A673 (cell line): Measurements from ENCODE around the gene RAB3B. TPM values are rescaled to one million over a fixed set of nuclear protein-coding genes. Genes with fewer than 3 reads are reported as not detected.
A peak's percentile ranks its signal among the peaks of the same experiment; 100 is the strongest.

Experiments used
- BruUV-seq: library from RNA; stranded (reverse); fragments of 400-500 nt; replicated peaks from 2 replicates; lab custom pipeline; 2021; lab: Mats Ljungman, UMichigan
- CTCF ChIA-PET: fragments of 300-600 bp; sonication (Branson Sonifier 250); formaldehyde crosslinking; loops from one replicate; lab custom pipeline; 2022; ENCODE audit warnings: antibody characterized with exemption; lab: Charles Lee
- POLR2A ChIA-PET: fragments of 300-600 bp; sonication (Branson Sonifier 250); formaldehyde crosslinking; loops from one replicate; lab custom pipeline; 2022; ENCODE audit warnings: antibody characterized with exemption; ENCODE audit not compliant: low non-redundant PET; lab: Charles Lee
- DNase-seq: peaks from one replicate; pipeline ENCODE4 v3.0.0-alpha.2; 2015; ENCODE audit warnings: low spot score
- H3K27ac ChIP-seq: fragments of 200-600 bp; sonication (generic); 2 replicates; pipeline ENCODE4 v1.5.1; 2016; ENCODE audit warnings: mixed run types, low read depth, mild to moderate bottlenecking, mixed read lengths, antibody characterized with exemption, low read length; ENCODE audit not compliant: poor library complexity, severe bottlenecking
- H3K27me3 ChIP-seq: fragments of 200-600 bp; sonication (generic); replicated peaks from 2 replicates; pipeline ENCODE4 v1.6.1; 2017; ENCODE audit warnings: mixed run types, low read depth, mild to moderate bottlenecking, mixed read lengths, antibody characterized with exemption, low read length; ENCODE audit not compliant: insufficient read depth, poor library complexity
- H3K36me3 ChIP-seq: fragments of 200-600 bp; sonication (generic); 2 replicates; pipeline ENCODE4 v1.6.1; 2016; ENCODE audit warnings: mixed run types, mild to moderate bottlenecking, mixed read lengths, antibody characterized with exemption, low read length; ENCODE audit not compliant: insufficient read depth, poor library complexity, severe bottlenecking
- H3K4me1 ChIP-seq: fragments of 200-600 bp; sonication (generic); 2 replicates; pipeline ENCODE4 v1.6.1; 2017; ENCODE audit warnings: mixed run types, mild to moderate bottlenecking, mixed read lengths, antibody characterized with exemption, low read length; ENCODE audit not compliant: insufficient read depth, poor library complexity, severe bottlenecking
- H3K4me3 ChIP-seq: fragments of 200-600 bp; sonication (generic); 2 replicates; pipeline ENCODE4 v1.5.1; 2016; ENCODE audit warnings: low read depth, mixed run types, mild to moderate bottlenecking, mixed read lengths, low read length; ENCODE audit not compliant: poor library complexity, severe bottlenecking
- H3K9me3 ChIP-seq: fragments of 200-600 bp; sonication (generic); 2 replicates; pipeline ENCODE4 v1.6.1; 2016; ENCODE audit warnings: mixed run types, low read depth, mild to moderate bottlenecking, mixed read lengths, antibody characterized with exemption, low read length; ENCODE audit not compliant: poor library complexity, severe bottlenecking
- CTCF ChIP-seq: fragments of 300-800, 200-600 bp; sonication (generic); conservative IDR thresholded peaks from 2 replicates; pipeline ENCODE4 v1.5.1; 2017; ENCODE audit warnings: low read depth, mild to moderate bottlenecking, antibody characterized with exemption, low read length, moderate library complexity, mixed read lengths
- EZH2 ChIP-seq: fragments of 200-600 bp; sonication (generic); IDR thresholded peaks from 2 replicates; pipeline ENCODE4 v1.6.1; 2017; ENCODE audit warnings: borderline replicate concordance, low read depth, mild to moderate bottlenecking, mixed read lengths, antibody characterized with exemption, low read length; ENCODE audit not compliant: poor library complexity, severe bottlenecking
- intact Hi-C: fragments of 100-400 bp; cut with micrococcal nuclease; formaldehyde crosslinking; loops from one replicate; pipeline ENCODE4 v1.10.0; 2022; ENCODE audit not compliant: unreplicated experiment
- total RNA-seq: library from RNA; stranded (reverse); gene quantifications from 2 replicates; pipeline ENCODE4 v1.2.3, GENCODE V29; 2021

Gene RAB3B
- total RNA-seq, 1 experiment from 2014 or later, result 25.5 TPM

GRCh38 chr1:51912881-51913280 is 77.6 kb downstream of the RAB3B start:
- no peaks in the 10 kb centered on the region for H3K27me3 ChIP-seq
- peak; percentile 90 for DNase-seq
- peak overlapping the region; percentile 8 for H3K27ac ChIP-seq
- CTCF ChIA-PET, result interaction anchor here (1.0 kb wide), 1 partner anchor 16 kb away, joined by 3 read pairs; no protein-coding TSS in a partner anchor
- peaks cover 5% of the 10 kb centered on the region for H3K36me3 ChIP-seq
- no TSS peak for BruUV-seq
- H3K9me3 ChIP-seq, result no peaks in the 10 kb centered on the region
- intact Hi-C loops, result no loop called here
- POLR2A ChIA-PET, result no interaction called here
- TF ChIP-seq EZH2 (no peak), CTCF (no peak)
- peaks cover 21% of the 10 kb centered on the region for H3K4me1 ChIP-seq
- H3K4me3 ChIP-seq, result no peak overlapping the region

- Histone ChIP-seq H3K27me3 (no peaks in the 10 kb centered on the region), H3K4me3 (no peak overlapping the region), H3K36me3 (peaks cover 5% of the 10 kb centered on the region), H3K4me1 (peaks cover 21% of the 10 kb centered on the region), H3K9me3 (no peaks in the 10 kb centered on the region), H3K27ac (no peak overlapping the region)
- TF ChIP-seq CTCF (no peak), EZH2 (no peak)
- POLR2A ChIA-PET, result no interaction called here
- CTCF ChIA-PET, result no interaction called here
- BruUV-seq, result no TSS peak
- intact Hi-C loops, result no loop called here
- DNase-seq, result no peak
Measured at GRCh38 chr1:51910221-51911000, 80.1 kb downstream of the RAB3B start.

GRCh38 chr1:51908499-51908898 is 82.0 kb downstream of the RAB3B start:
- no peak overlapping the region for H3K27ac ChIP-seq
- intact Hi-C loops, result no loop called here
- POLR2A ChIA-PET, result no interaction called here
- H3K4me1 ChIP-seq, result peaks cover 21% of the 10 kb centered on the region
- H3K9me3 ChIP-seq, result no peaks in the 10 kb centered on the region
- no TSS peak for BruUV-seq
- TF ChIP-seq EZH2 (no peak), CTCF (no peak)
- H3K27me3 ChIP-seq, result no peaks in the 10 kb centered on the region
- H3K4me3 ChIP-seq, result no peak overlapping the region
- H3K36me3 ChIP-seq, result no peaks in the 10 kb centered on the region
- CTCF ChIA-PET, result no interaction called here
- no peak for DNase-seq
